ENCODE measurements around the gene CYTH4. TPM values are rescaled to one million over a fixed set of nuclear protein-coding genes. Genes with fewer than 3 reads are reported as not detected.

Gene CYTH4
- total RNA-seq, 4 donors from 2014 or later, result 4.2 to 21.3 (median 9.3) TPM

GRCh38 chr22:37287550-37287951 is 5.2 kb downstream of the CYTH4 start:
- no peaks in the 10 kb centered on the region for H3K9me3 ChIP-seq
- no peaks in the 10 kb centered on the region for H3K4me1 ChIP-seq
- no peak overlapping the region for H3K27ac ChIP-seq
- no peak overlapping the region for H3K4me3 ChIP-seq
- WGBS, 2 donors (ENCODE audit: low coverage in 1 of 2), result 74% methylated on average over 6 of the region's 10 CpGs; no CpG with 5 or more reads in 1 of the 2 donors
- TF ChIP-seq POLR2A (IDR thresholded peaks at IDR 0.05), result no peak
- TF ChIP-seq, protein P1, sequence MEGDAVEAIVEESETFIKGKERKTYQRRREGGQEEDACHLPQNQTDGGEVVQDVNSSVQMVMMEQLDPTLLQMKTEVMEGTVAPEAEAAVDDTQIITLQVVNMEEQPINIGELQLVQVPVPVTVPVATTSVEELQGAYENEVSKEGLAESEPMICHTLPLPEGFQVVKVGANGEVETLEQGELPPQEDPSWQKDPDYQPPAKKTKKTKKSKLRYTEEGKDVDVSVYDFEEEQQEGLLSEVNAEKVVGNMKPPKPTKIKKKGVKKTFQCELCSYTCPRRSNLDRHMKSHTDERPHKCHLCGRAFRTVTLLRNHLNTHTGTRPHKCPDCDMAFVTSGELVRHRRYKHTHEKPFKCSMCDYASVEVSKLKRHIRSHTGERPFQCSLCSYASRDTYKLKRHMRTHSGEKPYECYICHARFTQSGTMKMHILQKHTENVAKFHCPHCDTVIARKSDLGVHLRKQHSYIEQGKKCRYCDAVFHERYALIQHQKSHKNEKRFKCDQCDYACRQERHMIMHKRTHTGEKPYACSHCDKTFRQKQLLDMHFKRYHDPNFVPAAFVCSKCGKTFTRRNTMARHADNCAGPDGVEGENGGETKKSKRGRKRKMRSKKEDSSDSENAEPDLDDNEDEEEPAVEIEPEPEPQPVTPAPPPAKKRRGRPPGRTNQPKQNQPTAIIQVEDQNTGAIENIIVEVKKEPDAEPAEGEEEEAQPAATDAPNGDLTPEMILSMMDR (IDR thresholded peaks at IDR 0.05), result no peak
- no peak for TF ChIP-seq EP300 (IDR thresholded peaks at IDR 0.05)
- no peak for TF ChIP-seq POLR2AphosphoS5 (IDR thresholded peaks at IDR 0.05)
- peaks cover 79% of the 10 kb centered on the region for H3K27me3 ChIP-seq
- ATAC-seq, result no peak
- H3K36me3 ChIP-seq, result no peaks in the 10 kb centered on the region

DNA sequence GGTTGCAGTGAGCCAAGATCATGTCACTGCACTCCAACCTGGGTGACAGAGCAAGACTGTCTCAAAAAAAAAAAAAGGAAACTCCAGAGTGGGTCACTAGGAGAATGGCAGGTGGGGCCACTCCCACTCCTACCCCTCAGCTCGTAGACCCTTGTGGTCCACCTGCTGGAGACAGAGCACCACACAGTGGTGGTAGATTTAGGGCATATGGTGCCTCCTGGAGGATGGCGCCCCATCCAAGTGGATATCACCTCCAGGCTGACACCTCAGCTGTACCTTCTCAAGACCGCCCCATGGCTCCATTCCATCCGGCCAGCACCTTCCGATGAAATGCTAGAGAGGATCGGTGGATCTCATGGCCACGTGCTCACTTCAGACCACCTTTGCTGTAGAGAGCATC is 6.2 kb downstream of the CYTH4 start:
- H3K27me3 ChIP-seq, result peaks cover 79% of the 10 kb centered on the region
- WGBS, 2 donors (ENCODE audit: low coverage in 1 of 2), result 88 to 97% methylated on average over 5 to 6 of the region's 7 CpGs
- no peaks in the 10 kb centered on the region for H3K9me3 ChIP-seq
- no peak overlapping the region for H3K4me3 ChIP-seq
- TF ChIP-seq EP300 (IDR thresholded peaks at IDR 0.05), result no peak
- TF ChIP-seq POLR2AphosphoS5 (IDR thresholded peaks at IDR 0.05), result no peak
- TF ChIP-seq, protein P1 (IDR thresholded peaks at IDR 0.05), result no peak
- TF ChIP-seq POLR2A (IDR thresholded peaks at IDR 0.05), result no peak
- ATAC-seq, result no peak
- no peaks in the 10 kb centered on the region for H3K36me3 ChIP-seq
- no peaks in the 10 kb centered on the region for H3K4me1 ChIP-seq
- H3K27ac ChIP-seq, result no peak overlapping the region

GRCh38 chr22:37289156-37289735 is 6.9 kb downstream of the CYTH4 start:
- H3K9me3 ChIP-seq, result no peaks in the 10 kb centered on the region
- ATAC-seq, result no peak
- 89 to 100% methylated on average over 1 to 3 of the region's 7 CpGs for WGBS, 2 donors (ENCODE audit: low coverage in 1 of 2)
- H3K4me1 ChIP-seq, result no peaks in the 10 kb centered on the region
- H3K27me3 ChIP-seq, result peaks cover 79% of the 10 kb centered on the region
- TF ChIP-seq, protein P1 (IDR thresholded peaks at IDR 0.05), result no peak
- TF ChIP-seq POLR2AphosphoS5 (IDR thresholded peaks at IDR 0.05), result no peak
- no peak for TF ChIP-seq POLR2A (IDR thresholded peaks at IDR 0.05)
- TF ChIP-seq EP300 (IDR thresholded peaks at IDR 0.05), result no peak
- H3K4me3 ChIP-seq, result no peak overlapping the region
- no peaks in the 10 kb centered on the region for H3K36me3 ChIP-seq
- H3K27ac ChIP-seq, result no peak overlapping the region

DNA sequence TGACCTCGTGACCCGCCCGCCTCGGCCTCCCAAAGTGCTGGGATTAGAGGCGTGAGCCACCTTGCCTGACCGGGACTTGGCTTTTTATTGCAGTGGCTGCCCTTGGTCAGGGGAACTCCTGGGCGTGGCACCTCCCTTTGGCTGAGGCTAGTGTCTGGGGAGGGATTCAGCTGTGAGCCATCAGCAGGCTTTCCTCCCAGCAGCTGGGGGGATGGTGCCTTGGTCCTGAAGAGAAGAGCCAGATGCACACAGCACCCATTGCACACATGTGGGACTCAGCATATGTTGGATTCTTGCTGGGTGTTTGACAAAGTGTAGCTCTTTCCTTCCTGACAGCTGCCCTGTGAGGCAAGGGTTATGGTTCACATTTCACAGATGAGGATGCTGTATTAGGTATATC is 8.4 kb downstream of the CYTH4 start:
- H3K36me3 ChIP-seq, result no peaks in the 10 kb centered on the region
- H3K27me3 ChIP-seq, result peaks cover 79% of the 10 kb centered on the region
- no peaks in the 10 kb centered on the region for H3K4me1 ChIP-seq
- H3K9me3 ChIP-seq, result no peaks in the 10 kb centered on the region
- no peak overlapping the region for H3K27ac ChIP-seq
- no peak for ATAC-seq
- WGBS, 2 donors (ENCODE audit: low coverage in 1 of 2), result no CpG with 5 or more reads among the region's 7 CpGs
- no peak for TF ChIP-seq EP300 (IDR thresholded peaks at IDR 0.05)
- TF ChIP-seq, protein P1 (IDR thresholded peaks at IDR 0.05), result no peak
- TF ChIP-seq POLR2AphosphoS5 (IDR thresholded peaks at IDR 0.05), result no peak
- TF ChIP-seq POLR2A (IDR thresholded peaks at IDR 0.05), result no peak
- H3K4me3 ChIP-seq, result no peak overlapping the region

- Histone ChIP-seq H3K27ac (no peak overlapping the region), H3K4me1 (no peaks in the 10 kb centered on the region), H3K27me3 (peaks cover 73% of the 10 kb centered on the region), H3K9me3 (no peaks in the 10 kb centered on the region), H3K36me3 (no peaks in the 10 kb centered on the region), H3K4me3 (no peak overlapping the region)
- TF ChIP-seq, protein P1 (IDR thresholded peaks at IDR 0.05), result no peak
- TF ChIP-seq EP300 (IDR thresholded peaks at IDR 0.05) (no peak), POLR2AphosphoS5 (IDR thresholded peaks at IDR 0.05) (no peak), POLR2A (IDR thresholded peaks at IDR 0.05) (no peak)
- no peak for ATAC-seq
- WGBS, 2 donors (ENCODE audit: low coverage in 1 of 2), result 83 to 100% methylated on average over 2 of the region's 5 CpGs
These were observed 9.4 kb downstream of the CYTH4 start for GRCh38 chr22:37291559-37292298.

All from gastroesophageal sphincter (tissue), 4 donors.